K562 treated with DMSO at 1 percent for 4 hours (cell line): ENCODE data around the gene ZNF385D. TPM values are rescaled to one million over a fixed set of nuclear protein-coding genes. Genes with fewer than 3 reads are reported as not detected.

Source experiments
- total RNA-seq: library from RNA; unstranded; fragments of 300-600 nt; gene quantifications from 2 replicates; pipeline ENCODE4 v1.2.3, GENCODE V29; 2022; ENCODE audit not compliant: insufficient read depth

ZNF385D gene, protein sequence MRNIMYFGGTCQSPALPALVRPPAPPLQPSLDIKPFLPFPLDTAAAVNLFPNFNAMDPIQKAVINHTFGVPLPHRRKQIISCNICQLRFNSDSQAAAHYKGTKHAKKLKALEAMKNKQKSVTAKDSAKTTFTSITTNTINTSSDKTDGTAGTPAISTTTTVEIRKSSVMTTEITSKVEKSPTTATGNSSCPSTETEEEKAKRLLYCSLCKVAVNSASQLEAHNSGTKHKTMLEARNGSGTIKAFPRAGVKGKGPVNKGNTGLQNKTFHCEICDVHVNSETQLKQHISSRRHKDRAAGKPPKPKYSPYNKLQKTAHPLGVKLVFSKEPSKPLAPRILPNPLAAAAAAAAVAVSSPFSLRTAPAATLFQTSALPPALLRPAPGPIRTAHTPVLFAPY
- not detected in 2 replicates for total RNA-seq

DNA sequence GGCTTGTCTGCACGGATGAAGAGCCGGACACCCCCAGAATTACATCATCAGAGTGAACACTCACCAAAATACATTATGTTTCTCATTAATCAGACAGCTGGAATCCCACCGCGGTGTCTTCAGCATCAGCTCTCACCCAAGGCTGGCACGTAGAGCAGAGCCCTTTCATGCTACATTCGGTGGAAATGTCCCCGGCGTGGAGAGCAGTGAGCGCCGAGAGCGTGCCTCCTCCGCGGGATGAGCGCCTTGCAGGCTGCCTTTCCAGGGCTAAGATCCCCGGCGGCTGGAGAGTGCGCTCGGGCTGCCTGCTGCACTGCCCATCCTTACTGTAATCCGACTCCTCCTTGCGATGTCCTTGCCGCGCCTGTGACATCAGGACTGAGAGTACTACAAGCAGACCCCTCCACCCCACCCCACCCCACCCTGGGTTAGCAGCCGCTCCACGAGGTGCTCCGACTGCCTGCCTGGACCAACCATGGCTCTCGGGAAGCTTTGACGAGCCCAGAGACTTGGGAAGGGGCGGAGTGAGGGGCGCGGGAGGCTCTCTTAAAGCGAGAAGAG lies at the start of gene ZNF385D:
TSS of gene ZNF385D (minus strand) at position 380 of the 561 bp plus-strand sequence. CDS start at position 86, 294 bp downstream.

